Breast epithelium (tissue), 4 donors: ENCODE results near the gene CTDSP2. TPM values are rescaled to one million over a fixed set of nuclear protein-coding genes. Genes with fewer than 3 reads are reported as not detected.

ENCODE experiments used
- DNase-seq, 2 donors: peaks; one replicate each; pipeline ENCODE4 v3.0.0-alpha.2; 2019; ENCODE audit warnings: low spot score in 2 of 2
- H3K27ac ChIP-seq, 2 donors: fragments of 200-600 bp; sonication (generic) in 1 of 2; one replicate each; pipeline ENCODE4 v1.5.1; 2016 to 2019; ENCODE audit warnings: mild to moderate bottlenecking in 1 of 2
- H3K27me3 ChIP-seq, 2 donors: fragments of 200-600 bp; sonication (generic) in 1 of 2; one replicate each; pipeline versions ENCODE4 v1.5.1 to v1.6.0; 2017 to 2019; ENCODE audit warnings: control low read depth in 1 of 2, mild to moderate bottlenecking in 1 of 2
- H3K36me3 ChIP-seq: fragments of 200-600 bp; one replicate; pipeline ENCODE4 v1.5.1; 2019
- H3K4me1 ChIP-seq, 2 donors: fragments of 200-600 bp; sonication (generic); one replicate each; pipeline ENCODE4 v1.5.1; 2016 to 2019; ENCODE audit warnings: control low read depth in 1 of 2
- H3K4me3 ChIP-seq, 3 donors: fragments of 200-600 bp; sonication (generic); 1 replicate in 2 of 3; 2 replicates in 1 of 3; pipeline ENCODE4 v1.5.1; 2016 to 2019; ENCODE audit warnings: mild to moderate bottlenecking in 3 of 3, moderate library complexity in 2 of 3
- H3K9me3 ChIP-seq, 2 donors: fragments of 200-600 bp; sonication (generic) in 1 of 2; one replicate each; pipeline ENCODE4 v1.5.1; 2016 to 2019; ENCODE audit warnings: control low read depth in 1 of 2
- CTCF ChIP-seq, 3 donors: fragments of 450-650 bp; IDR thresholded peaks; one replicate each; pipeline ENCODE4 v1.5.1; 2016 to 2017; ENCODE audit warnings: antibody characterized with exemption in 3 of 3, mild to moderate bottlenecking in 3 of 3, moderate library complexity in 3 of 3
- POLR2A ChIP-seq: fragments of 450-650 bp; IDR thresholded peaks from one replicate; pipeline ENCODE4 v1.6.1; 2016; ENCODE audit warnings: antibody characterized with exemption, mild to moderate bottlenecking, moderate library complexity
- POLR2AphosphoS5 ChIP-seq, 3 donors: sonication (generic); formaldehyde crosslinking; IDR thresholded peaks; one replicate each; pipeline ENCODE4 v1.6.1; 2017; ENCODE audit warnings: antibody characterized with exemption in 3 of 3
- intact Hi-C: fragments of 100-400 bp; cut with DNase I; formaldehyde crosslinking; loops from one replicate; pipeline ENCODE4 v1.15.1; 2023; ENCODE audit warnings: low total_unique reads
- total RNA-seq, 3 donors: library from RNA; depleted of rRNA; stranded (reverse); fragments of >200 nt; gene quantifications; one replicate each; pipeline ENCODE4 v1.1.0, GENCODE V29; 2016

Gene CTDSP2
- total RNA-seq, 3 donors from 2014 or later = 144 to 175 (median 167) TPM

GRCh38 chr12:57817261-57817989 is 29.1 kb downstream of the CTDSP2 start:
- intact Hi-C loops = no loop called here
- no peak for TF ChIP-seq POLR2A
- TF ChIP-seq CTCF (IDR thresholded peaks at IDR 0.05) = no peak
- TF ChIP-seq POLR2AphosphoS5 (IDR thresholded peaks at IDR 0.05) = no peak
- H3K27me3 ChIP-seq = no peaks in the 10 kb centered on the region
- H3K4me1 ChIP-seq = peaks cover 0 to 5% of the 10 kb centered on the region in 2 donors
- H3K4me3 ChIP-seq = no peak overlapping the region
- H3K36me3 ChIP-seq = no peaks in the 10 kb centered on the region
- H3K9me3 ChIP-seq = no peaks in the 10 kb centered on the region
- H3K27ac ChIP-seq = peak overlapping the region in 1 of 2 donors; percentile 77
- no peak for DNase-seq

- intact Hi-C loops = no loop called here
- Histone ChIP-seq H3K27ac (peak overlapping the region in 1 of 2 donors; percentile 77), H3K4me3 (no peak overlapping the region), H3K36me3 (no peaks in the 10 kb centered on the region), H3K27me3 (no peaks in the 10 kb centered on the region), H3K4me1 (peaks cover 0 to 5% of the 10 kb centered on the region in 2 donors), H3K9me3 (no peaks in the 10 kb centered on the region)
- TF ChIP-seq POLR2AphosphoS5 (IDR thresholded peaks at IDR 0.05) = no peak
- no peak for TF ChIP-seq POLR2A
- no peak for TF ChIP-seq CTCF (IDR thresholded peaks at IDR 0.05)
- DNase-seq = no peak
Observed at GRCh38 chr12:57816855-57817151, 29.7 kb downstream of the CTDSP2 start.

- peak overlapping the region in 1 of 2 donors; percentile 77 for H3K27ac ChIP-seq
- peaks cover 0 to 5% of the 10 kb centered on the region in 2 donors for H3K4me1 ChIP-seq
- no peak for DNase-seq
- intact Hi-C loops = no loop called here
- H3K27me3 ChIP-seq = no peaks in the 10 kb centered on the region
- H3K4me3 ChIP-seq = no peak overlapping the region
- no peaks in the 10 kb centered on the region for H3K9me3 ChIP-seq
- H3K36me3 ChIP-seq = no peaks in the 10 kb centered on the region
- TF ChIP-seq POLR2A = no peak
- no peak for TF ChIP-seq CTCF (IDR thresholded peaks at IDR 0.05)
- no peak for TF ChIP-seq POLR2AphosphoS5 (IDR thresholded peaks at IDR 0.05)
Observed at GRCh38 chr12:57816001-57816854, 30.3 kb downstream of the CTDSP2 start.

- no peak for DNase-seq
- peak overlapping the region in 1 of 2 donors; percentile 34 for H3K27ac ChIP-seq
- intact Hi-C loops = no loop called here
- H3K4me3 ChIP-seq = no peak overlapping the region
- H3K27me3 ChIP-seq = no peaks in the 10 kb centered on the region
- H3K9me3 ChIP-seq = no peaks in the 10 kb centered on the region
- H3K36me3 ChIP-seq = no peaks in the 10 kb centered on the region
- no peak for TF ChIP-seq POLR2A
- TF ChIP-seq POLR2AphosphoS5 (IDR thresholded peaks at IDR 0.05) = no peak
- no peak for TF ChIP-seq CTCF (IDR thresholded peaks at IDR 0.05)
- peaks cover 0 to 5% of the 10 kb centered on the region in 2 donors for H3K4me1 ChIP-seq
Observed at GRCh38 chr12:57815177-57816000, 31.1 kb downstream of the CTDSP2 start.
